Transverse colon (tissue), 4 donors: ENCODE measurements around the gene C2CD2L.

Experiments used
- CTCF ChIP-seq, 5 experiments: fragments of 200-600 bp in 3 of 5; fragments of 450-650 bp in 2 of 5; sonication (generic) in 3 of 5; IDR thresholded peaks; 1 replicate in 2 of 5; 2 replicates in 3 of 5; pipeline ENCODE4 v1.5.1; 2016 to 2017; ENCODE audit warnings: antibody characterized with exemption in 5 of 5, inconsistent platforms in 3 of 5, mild to moderate bottlenecking in 2 of 5, moderate library complexity in 1 of 5
- EP300 ChIP-seq: sonication (generic); formaldehyde crosslinking; IDR thresholded peaks from one replicate; pipeline ENCODE4 v1.6.1; 2017; ENCODE audit warnings: antibody characterized with exemption, low read depth
- POLR2A ChIP-seq: fragments of 450-650 bp; IDR thresholded peaks from one replicate; pipeline ENCODE4 v1.6.1; 2016; ENCODE audit warnings: antibody characterized with exemption, mild to moderate bottlenecking, moderate library complexity
- POLR2AphosphoS5 ChIP-seq, 3 donors: sonication (generic); formaldehyde crosslinking; IDR thresholded peaks; one replicate each; pipeline ENCODE4 v1.6.1; 2016; ENCODE audit warnings: antibody characterized with exemption in 3 of 3

- TF ChIP-seq POLR2A (no peak), CTCF (IDR thresholded peaks at IDR 0.05) (no peak), POLR2AphosphoS5 (IDR thresholded peaks at IDR 0.05) (no peak), EP300 (no peak)
Observed at GRCh38 chr11:119118227-119118626, 11.1 kb downstream of the C2CD2L start.
